GM12873 (cell line): Measurements from ENCODE around the gene CCNK.

Experiments used
- CTCF ChIP-seq: IDR thresholded peaks from 2 replicates; pipeline ENCODE4 v1.5.1; 2012; ENCODE audit warnings: low read depth, mild to moderate bottlenecking, moderate library complexity, low read length, control low read depth; ENCODE audit not compliant: insufficient read depth; ENCODE audit errors: missing control alignments

Gene CCNK

GRCh38 chr14:99497341-99497740, 16.1 kb downstream of the CCNK start:
- TF ChIP-seq CTCF, result no peak

- no peak for TF ChIP-seq CTCF
Measured at GRCh38 chr14:99497894-99498293, 16.7 kb downstream of the CCNK start.

- TF ChIP-seq CTCF, result no peak
Measured at GRCh38 chr14:99502989-99503421, 21.8 kb downstream of the CCNK start.

- no peak for TF ChIP-seq CTCF
Measured at GRCh38 chr14:99503848-99504453, 22.7 kb downstream of the CCNK start.

GRCh38 chr14:99505089-99505488, 23.9 kb downstream of the CCNK start:
- no peak for TF ChIP-seq CTCF

GRCh38 chr14:99506276-99506675, 25.1 kb downstream of the CCNK start:
- TF ChIP-seq CTCF, result no peak

- TF ChIP-seq CTCF, result no peak
Measured at GRCh38 chr14:99507860-99508640, 26.8 kb downstream of the CCNK start.
